ENCODE measurements around the gene RAB9A.

The RAB9A gene

DNA sequence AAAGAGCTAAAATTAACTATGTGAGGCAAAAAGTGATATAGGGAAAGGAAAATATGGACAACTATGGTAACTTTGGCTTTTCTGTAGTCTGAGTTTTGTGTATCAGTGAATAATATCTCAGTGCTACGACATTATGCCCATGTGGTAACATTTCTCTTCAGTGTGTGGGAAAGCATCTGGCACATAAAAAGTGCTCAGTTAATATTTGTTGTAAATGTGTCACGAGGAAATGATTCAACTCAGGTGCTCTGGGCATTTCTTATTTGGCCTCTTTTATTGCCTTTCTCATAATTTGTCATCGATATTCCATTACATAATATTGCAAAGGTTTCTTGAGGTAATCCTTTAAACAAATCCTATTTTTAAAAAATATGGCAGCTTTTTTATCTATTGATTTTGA is 63.2 kb downstream of the RAB9A start:
- DNase-seq: no peak

DNA sequence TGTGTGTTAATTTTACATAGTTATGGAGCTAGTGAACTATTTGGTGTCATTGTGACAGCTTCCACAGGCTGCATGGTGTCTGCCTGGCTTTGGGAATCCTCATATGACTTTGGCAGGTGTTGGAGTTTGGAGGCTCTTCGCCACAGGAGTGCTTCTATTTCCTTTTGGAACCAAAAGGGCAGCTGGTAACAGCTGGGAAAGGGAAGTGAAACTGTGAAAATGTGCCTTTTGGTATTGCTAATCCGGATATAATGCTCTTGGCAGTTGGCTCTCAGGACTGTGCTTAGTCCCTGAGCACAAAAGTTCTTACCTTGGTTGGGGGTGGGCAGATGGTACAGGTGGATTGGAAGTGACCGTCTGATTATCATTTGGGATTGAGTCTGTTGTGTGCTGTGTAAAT is 63.7 kb downstream of the RAB9A start:
- no peak for DNase-seq

DNA sequence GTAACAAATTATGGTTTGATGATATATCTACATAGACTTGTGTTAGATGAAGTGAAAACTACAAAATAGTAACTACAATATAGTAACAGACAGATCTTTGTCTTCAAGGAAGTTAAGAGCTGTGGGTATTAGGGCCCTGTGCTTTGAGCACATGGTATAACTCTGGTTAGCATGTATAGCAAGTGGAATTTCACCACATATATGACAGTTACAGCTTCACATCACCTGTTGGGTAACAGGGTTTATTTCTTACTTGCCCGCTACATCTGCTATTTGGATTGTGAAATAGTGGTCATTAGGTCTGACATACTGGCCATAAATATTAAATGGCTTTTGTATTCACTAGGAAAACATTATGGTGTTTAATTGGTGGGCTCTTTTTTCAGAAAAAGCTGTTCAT is 65.8 kb downstream of the RAB9A start:
- peak; percentile 46 for DNase-seq

DNA sequence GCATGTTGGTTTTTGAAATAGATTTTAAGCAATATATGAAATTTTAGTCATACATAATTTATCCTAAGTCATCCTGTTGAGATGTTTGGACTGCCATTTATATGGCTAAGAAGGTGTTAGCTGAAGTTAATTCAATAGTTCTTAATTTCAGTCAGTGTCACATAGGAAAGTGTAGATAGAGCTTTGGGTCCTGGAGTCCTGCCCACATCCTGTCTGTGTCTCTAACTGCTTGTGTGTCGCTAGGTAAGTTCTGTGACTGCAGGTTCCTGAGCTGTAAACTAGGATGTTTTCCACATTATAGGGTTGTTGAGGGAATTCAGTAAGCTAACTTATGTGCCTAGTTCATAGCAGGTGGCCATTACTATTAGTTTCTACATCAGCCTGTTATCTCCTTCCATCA is 66.3 kb downstream of the RAB9A start:
- DNase-seq: no peak

DNA sequence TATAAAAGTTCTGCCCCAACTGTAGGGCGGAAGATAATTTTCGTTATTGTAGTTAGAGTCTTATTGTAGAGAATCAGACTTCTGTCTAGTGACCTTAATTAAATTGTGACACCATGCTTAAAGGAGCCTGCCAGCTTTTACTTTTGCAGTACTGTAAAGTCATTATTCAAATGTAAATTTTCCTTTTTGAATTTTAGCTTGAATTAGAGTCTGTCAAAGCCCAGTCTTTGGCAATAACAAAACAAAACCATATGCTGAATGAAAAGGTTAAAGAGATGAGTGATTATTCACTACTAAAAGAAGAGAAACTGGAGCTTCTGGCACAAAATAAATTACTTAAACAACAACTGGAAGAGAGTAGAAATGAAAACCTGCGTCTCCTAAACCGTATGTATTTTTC is 67.5 kb downstream of the RAB9A start:
- no peak for DNase-seq

DNA sequence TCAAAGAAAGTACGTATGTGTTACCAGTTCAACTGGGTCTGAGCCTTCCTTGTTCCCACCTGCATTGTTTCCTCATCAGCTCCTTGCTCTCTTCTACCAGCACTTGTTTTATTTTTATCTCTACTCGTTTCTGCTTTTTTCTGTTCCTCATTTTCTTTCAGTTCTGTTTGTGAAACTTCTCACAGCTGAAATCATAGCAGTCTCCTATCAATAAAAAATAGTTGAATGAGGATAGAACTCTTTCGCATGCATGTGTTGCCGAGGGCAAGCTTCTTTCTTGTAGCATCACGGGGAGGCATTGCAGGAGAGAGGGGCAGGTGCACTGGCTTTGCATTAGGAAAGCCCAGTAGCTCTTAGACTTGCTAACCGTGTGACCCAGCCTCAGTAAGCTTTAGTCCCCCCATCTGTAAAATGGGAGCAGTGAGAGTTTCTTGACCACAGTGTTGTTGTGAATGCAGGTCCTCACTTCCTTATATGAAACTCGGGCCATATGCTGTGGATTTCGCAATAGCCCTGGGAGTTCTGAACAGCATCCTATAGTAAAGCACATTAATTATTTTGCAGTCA is 70.3 kb downstream of the RAB9A start:
- DNase-seq: no peak
